NCI-H2107 treated with DMSO at 0.1 percent for 48 hours (cell line): ENCODE measurements around the gene XRN2.
"Not testable (repeated sequence)": the region's sequence is repeated elsewhere in the genome, so short reads cannot be mapped to it uniquely, and the experiment has no call there.

ENCODE experiments used
- DNase-seq: peaks from one replicate; lab custom pipeline; 2025; ENCODE audit not compliant: unreplicated experiment; lab: John Stamatoyannopoulos, UW

Gene XRN2

DNA sequence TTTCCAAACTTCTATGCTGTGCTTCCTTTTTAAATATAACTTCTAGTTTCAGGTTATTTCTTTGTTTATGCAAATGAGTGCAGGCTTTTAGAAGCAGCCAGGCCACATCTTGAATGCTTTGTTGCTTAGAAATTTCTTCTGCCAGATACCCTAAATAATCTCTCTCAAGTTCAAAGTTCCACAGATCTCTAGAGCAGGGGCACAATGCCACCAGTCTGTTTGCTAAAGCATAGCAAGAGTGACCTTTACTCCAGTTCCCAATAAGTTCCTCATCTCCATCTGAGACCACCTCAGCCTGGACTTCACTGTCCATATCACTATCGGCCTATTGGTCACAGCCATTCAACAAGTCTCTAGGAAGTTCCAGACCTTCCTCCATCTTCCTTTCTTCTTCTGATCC, 120.6 kb downstream of the XRN2 start:
- DNase-seq = not testable (repeated sequence)

DNA sequence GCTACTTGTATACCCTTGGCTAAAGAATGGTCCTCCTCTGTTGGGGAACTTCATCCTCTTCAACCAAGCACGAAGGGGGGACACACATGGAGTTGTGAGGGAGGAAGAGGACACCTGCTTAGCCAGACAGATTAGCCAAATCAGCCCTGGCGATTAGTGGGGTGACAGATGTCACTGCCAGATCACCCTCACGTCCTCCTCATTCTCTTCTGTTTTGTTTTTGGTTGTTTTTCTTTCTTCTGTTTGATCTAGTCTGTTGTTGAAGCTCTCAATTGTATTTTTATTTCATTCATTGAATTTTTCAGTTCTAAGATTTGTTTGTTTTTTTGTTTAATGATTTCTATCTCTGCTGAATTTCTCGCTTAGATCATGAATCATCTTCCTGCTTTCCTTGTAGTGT, 121.7 kb downstream of the XRN2 start:
- no peak for DNase-seq

DNA sequence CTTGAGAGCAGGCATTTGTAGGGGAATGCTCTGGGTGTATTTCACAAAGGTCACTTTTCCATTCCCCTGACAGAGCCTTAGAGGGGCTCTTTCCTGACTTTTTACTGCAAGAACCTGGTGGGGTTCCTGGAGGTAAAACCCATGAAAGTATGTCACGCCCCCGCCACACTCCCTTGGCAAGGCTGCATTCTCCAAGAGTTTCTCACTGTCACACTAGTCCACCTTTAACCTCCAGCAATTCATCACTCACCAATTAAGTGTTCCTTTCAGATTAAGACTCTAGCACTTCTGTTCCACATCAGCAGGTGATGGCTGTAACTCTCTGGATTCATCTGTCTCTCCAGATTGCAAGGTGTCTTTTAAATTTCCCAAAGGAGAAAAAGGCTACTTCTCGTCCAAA, 126.9 kb downstream of the XRN2 start:
- DNase-seq = no peak

DNA sequence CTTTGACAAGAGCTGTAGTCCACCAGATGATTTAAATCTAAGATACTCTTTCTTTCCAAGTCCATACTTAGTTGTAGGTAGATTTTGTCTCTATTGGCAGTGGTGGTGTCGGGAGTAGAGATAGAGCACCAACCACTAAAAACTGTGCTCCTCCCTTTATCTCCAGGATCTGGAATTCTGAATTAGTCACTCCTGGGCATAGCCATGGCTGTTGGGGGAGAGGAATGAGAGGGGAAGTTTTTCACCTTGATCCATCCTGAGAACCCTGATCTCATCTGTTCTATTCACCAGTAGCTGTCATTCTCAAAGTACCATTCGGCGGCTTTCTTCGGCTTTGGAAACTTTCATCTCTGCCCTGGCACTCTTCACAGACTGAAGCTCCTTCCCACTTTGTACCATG, 129.8 kb downstream of the XRN2 start:
- no peak for DNase-seq

DNA sequence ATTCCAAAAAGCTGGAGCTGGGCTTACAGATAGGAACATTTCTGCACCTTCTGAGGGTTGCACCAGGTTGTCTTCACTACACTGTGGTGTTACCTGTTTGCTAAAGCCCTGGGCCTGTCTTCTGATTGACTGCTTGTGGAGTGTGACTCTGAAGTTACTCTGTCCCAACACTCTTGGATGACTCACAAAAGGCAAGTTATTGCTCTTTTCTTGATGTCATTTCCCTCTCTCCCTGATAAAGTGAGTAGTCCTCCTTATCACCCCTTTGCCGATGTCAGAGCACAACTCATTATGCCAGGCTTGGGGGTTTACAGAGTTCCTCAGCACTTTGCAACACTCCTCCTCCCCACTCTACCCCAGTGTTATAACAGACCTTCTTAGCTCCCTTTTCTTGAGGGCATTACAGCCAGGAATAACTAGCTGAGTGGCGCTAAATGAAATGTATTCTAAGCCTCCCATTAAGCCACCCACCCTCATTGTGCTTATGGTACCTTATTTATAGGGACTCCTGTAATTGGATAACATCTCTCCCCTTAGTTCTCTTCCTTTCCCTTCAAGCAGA, 130.3 kb downstream of the XRN2 start:
- no peak for DNase-seq

DNA sequence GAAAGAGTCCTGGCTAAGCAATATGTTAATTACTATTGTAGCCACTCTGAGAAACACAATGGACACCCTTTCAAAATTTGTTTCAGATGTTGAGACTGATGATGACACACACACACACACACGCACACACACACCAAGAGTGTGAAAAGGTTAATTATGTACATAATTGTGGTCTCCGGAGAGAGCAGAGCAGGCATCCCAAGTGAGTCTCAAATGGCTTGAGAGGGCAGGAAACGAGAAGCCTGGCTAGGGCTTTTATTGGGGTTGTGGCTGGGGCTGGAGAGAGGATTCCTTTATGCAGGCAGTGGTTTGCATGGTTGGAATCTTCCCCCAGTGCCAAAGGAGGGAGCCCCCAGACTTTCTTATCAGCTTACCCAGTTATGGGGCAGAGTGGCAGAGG, 132.4 kb downstream of the XRN2 start:
- DNase-seq = no peak

DNA sequence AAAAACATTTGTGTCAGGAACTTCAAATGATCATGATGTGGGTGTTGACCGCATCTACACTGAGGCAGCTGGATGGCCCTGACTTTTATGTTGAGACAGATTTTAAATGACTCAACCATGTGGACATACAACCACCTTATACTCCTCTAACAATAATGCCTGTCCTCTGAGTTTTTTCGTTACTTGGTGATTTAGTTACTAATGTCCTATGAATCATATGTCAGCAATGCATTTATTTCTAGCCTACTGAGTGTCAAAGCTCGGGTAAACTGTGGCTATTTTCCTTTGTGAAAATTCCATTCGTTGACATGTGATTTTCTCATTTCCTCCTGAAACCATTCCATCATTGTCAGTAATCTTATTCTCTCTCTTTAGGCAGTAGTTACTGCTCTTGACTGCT, 133.1 kb downstream of the XRN2 start:
- DNase-seq = no peak

DNA sequence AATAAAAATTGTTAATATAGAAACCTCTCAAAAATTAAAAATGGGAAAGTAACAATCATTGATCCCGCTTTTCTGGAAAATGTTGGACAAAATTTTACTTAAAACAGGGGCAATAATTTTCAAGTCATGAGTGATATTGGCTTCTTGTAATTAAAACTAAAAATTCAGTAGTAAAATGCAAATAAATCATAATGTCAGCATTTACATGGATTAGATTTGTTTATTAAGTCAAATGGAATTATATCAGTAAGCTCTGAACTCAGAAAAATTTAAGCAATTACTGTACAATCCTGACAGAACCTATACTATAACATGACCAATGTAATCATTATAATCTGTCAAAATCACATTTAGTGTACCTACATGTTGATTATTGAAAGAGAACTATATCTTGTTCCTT, 134.1 kb downstream of the XRN2 start:
- DNase-seq = no peak

DNA sequence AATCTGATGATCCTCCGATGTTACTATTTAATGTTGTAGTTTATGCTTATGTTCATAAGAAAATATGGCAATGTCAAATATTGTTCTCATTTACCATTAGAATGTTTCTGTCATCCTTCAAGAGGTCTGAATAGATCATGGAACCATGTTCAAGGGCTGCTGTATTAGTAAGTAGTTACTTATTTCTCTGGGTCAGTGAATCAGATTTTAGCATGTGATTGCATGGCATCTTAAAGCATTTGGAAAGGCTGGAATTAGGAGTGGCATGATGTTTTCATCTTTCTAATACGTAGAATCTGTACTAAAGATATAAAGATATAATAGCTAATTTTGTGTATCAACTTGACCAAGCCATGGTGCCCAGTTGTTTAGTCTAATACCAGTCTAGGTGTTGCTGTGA, 134.7 kb downstream of the XRN2 start:
- DNase-seq = no peak
